SH-SY5Y (cell line): Measurements from ENCODE around the gene LITAF.

Experiments used
- GATA2 ChIP-seq: IDR thresholded peaks from 2 replicates; pipeline ENCODE4 v1.6.1; 2011; ENCODE audit warnings: mild to moderate bottlenecking, low read depth, low read length
- GATA3 ChIP-seq: IDR thresholded peaks from 2 replicates; pipeline ENCODE4 v1.6.1; 2011; ENCODE audit warnings: low read depth, mild to moderate bottlenecking, low read length, moderate library complexity

DNA sequence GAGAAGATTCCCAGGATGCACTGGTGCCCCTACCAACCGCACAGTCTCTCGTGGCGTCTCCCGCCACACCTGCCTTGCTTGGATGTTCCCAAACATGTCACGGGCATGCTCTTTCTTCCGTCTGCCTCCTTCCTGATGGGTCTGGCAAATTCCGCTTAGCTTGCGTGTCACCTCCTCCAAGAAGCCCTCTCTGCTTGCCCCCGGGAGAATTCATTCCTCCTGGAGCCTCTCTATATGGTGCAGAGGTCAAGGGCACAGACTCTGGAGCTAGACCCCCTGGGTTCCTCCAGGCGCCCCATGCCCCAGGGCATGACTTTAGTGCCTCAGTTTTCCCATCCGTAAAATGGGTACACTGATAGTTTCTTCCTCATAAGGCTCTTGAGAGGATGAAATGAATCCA is 21.1 kb downstream of the LITAF start:
- TF ChIP-seq GATA2, result no peak
- TF ChIP-seq GATA3, result no peak
